Osteocyte (in vitro differentiated cells): Measurements from ENCODE around the gene TOP3B. TPM values are rescaled to one million over a fixed set of nuclear protein-coding genes. Genes with fewer than 3 reads are reported as not detected.
A peak's percentile ranks its signal among the peaks of the same experiment; 100 is the strongest.

Source experiments
- DNase-seq: peaks from one replicate; pipeline ENCODE4 v3.0.0; 2021; ENCODE audit warnings: mixed read lengths; ENCODE audit not compliant: unreplicated experiment; ENCODE audit errors: extremely low spot score
- H3K27ac Mint-ChIP-seq: one replicate; pipeline ENCODE4 v1.8.0; 2021; ENCODE audit warnings: mild to moderate bottlenecking, mixed read lengths; ENCODE audit not compliant: unreplicated experiment
- H3K27me3 Mint-ChIP-seq: one replicate; pipeline ENCODE4 v1.8.0; 2021; ENCODE audit warnings: mixed read lengths; ENCODE audit not compliant: unreplicated experiment
- H3K36me3 Mint-ChIP-seq: one replicate; pipeline ENCODE4 v1.8.0; 2021; ENCODE audit warnings: mixed read lengths; ENCODE audit not compliant: unreplicated experiment
- H3K4me1 Mint-ChIP-seq: one replicate; pipeline ENCODE4 v1.8.0; 2021; ENCODE audit warnings: mixed read lengths; ENCODE audit not compliant: unreplicated experiment
- H3K4me3 Mint-ChIP-seq: one replicate; pipeline ENCODE4 v1.8.0; 2021; ENCODE audit warnings: mild to moderate bottlenecking, moderate library complexity, mixed read lengths; ENCODE audit not compliant: unreplicated experiment
- H3K9me3 Mint-ChIP-seq: one replicate; pipeline ENCODE4 v1.8.0; 2021; ENCODE audit warnings: mixed read lengths; ENCODE audit not compliant: unreplicated experiment
- total RNA-seq: library from RNA; stranded (reverse); gene quantifications from 2 replicates; pipeline ENCODE4 v1.2.1, GENCODE V29; 2021
- TF ChIP-seq, protein P1 (sequence below): fragments of 200-600 bp; sonication (generic); IDR thresholded peaks from 2 replicates; pipeline ENCODE4 v1.5.0; 2021; ENCODE audit warnings: antibody characterized with exemption, mild to moderate bottlenecking, moderate library complexity

The TOP3B gene
- total RNA-seq, 1 donor from 2014 or later: 46.0 TPM

DNA sequence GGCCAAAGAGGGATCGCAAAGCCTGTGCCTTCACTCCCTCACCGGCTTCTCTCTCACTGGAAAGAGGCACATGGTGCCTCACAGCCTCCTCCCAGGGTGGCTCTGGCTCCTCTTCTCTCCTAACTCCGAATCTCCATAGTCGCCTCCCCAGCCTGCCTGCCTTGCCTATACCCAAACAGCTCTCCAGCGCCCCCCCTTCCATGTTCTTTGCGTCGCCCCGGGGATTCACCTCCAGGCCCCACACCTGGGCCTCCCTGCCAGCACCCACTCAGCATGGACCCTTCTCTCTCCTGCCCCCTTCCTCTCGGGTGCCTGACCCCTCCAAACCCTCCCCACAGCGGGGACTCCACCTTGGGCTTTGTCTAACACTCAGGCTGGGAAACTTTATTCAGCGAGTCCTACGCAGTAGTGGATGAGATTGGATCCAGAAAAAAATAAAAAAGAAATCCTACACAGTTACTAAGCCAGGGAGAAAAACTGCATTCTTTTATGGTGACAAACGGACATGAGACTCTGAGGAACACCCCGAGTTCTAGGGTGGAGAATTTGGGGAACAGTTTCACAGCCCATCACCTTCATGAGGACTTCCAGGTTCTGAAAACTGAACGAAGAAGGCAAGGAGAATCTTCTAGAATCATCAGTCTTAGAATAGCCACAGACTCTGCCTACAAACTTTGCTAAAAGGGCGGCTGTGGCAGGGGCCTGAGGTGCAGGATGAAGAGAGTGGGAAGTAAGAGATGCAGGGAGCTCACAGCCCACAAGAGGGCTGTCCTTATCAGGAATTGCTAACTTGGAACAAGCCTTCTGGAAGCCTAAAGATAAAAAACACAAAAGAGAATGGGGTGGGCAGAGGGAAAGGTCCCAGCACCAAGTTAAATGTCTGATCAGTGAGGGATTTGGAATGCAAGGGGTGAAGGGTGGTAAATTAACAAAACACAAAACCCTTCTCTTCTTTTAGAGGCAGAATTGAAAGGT is 35.3 kb downstream of the TOP3B start:
- no peak for DNase-seq
- peak overlapping the region; percentile 59 for H3K27ac Mint-ChIP-seq
- H3K4me3 Mint-ChIP-seq: no peak overlapping the region
- no peaks in the 10 kb centered on the region for H3K27me3 Mint-ChIP-seq
- peaks cover 41% of the 10 kb centered on the region for H3K4me1 Mint-ChIP-seq
- H3K36me3 Mint-ChIP-seq: peaks cover 10% of the 10 kb centered on the region
- no peaks in the 10 kb centered on the region for H3K9me3 Mint-ChIP-seq
- TF ChIP-seq, protein P1, sequence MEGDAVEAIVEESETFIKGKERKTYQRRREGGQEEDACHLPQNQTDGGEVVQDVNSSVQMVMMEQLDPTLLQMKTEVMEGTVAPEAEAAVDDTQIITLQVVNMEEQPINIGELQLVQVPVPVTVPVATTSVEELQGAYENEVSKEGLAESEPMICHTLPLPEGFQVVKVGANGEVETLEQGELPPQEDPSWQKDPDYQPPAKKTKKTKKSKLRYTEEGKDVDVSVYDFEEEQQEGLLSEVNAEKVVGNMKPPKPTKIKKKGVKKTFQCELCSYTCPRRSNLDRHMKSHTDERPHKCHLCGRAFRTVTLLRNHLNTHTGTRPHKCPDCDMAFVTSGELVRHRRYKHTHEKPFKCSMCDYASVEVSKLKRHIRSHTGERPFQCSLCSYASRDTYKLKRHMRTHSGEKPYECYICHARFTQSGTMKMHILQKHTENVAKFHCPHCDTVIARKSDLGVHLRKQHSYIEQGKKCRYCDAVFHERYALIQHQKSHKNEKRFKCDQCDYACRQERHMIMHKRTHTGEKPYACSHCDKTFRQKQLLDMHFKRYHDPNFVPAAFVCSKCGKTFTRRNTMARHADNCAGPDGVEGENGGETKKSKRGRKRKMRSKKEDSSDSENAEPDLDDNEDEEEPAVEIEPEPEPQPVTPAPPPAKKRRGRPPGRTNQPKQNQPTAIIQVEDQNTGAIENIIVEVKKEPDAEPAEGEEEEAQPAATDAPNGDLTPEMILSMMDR: peak; percentile 58

DNA sequence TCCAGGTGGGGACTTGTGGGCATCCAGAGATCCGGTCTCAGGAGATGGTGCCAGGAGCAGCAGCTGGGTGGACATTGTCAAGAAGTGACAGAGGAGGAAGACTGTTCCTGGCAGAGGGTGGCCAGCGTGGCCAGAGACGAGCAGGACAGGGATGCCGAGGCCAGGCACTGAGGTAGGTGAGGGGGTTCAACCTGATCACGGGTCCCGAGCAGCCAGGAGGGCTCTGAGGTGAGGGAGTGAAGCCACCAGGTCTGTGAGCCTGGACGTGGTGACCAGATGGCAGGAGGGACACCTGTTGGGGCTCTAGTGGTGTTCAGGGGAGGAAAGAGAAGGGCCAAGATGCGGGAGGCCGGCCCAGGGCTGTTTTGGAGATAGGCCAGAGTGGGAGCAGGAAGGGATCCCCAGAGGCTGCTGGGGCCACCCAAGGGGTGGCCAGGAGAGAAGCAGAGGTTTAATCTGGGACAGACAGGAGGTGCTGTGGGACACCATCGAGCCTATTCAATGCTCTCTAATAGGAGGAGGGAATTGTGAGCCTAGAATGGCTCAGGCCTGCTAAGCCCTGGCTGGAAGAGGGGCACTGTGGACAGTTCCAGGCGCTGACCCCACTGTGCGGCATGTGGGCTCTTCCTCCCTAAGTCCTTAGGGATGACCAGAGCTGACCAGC is 36.2 kb downstream of the TOP3B start:
- peaks cover 10% of the 10 kb centered on the region for H3K36me3 Mint-ChIP-seq
- no peak for DNase-seq
- H3K4me3 Mint-ChIP-seq: no peak overlapping the region
- peaks cover 43% of the 10 kb centered on the region for H3K4me1 Mint-ChIP-seq
- no peaks in the 10 kb centered on the region for H3K9me3 Mint-ChIP-seq
- no peaks in the 10 kb centered on the region for H3K27me3 Mint-ChIP-seq
- no peak overlapping the region for H3K27ac Mint-ChIP-seq
- TF ChIP-seq, protein P1: no peak

DNA sequence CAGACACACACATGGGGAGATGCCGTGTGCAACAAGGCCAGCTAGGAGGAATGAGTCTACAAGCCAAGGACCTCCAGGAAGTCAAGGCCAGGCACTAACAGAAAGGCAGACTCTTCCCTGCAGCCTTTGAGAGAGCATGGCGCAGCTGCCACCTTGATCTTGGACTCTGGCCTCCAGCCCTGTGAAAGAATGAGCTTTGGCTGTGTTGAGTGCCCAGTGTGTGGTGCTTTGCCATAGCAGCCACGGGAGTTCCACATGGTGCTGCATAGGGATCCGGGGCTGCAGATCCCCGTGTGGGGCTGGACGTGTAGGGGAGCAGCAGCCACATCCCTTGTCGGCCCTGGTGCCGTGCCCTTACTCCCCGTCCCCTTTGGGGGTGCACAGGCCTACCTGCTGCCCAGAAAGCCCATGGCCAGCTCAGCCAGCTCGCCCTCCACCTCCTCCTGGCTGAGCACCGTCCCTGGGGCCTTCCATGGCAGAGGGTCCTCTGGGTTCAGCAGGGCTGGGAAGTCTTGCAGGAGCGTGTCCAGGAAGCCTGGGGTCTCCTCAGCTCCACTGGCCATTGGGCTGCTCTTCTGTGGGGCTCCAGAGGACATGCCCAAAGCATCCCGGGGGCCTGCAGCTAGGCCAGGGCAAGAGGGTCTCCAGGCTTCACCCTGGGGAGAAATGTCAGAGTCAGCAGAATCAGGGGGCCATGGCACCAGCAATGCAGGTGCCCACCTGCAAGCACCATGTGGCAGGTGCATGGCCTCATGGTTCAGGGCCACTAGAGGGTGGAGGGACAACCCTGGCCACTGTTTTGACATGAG is 36.9 kb downstream of the TOP3B start:
- no peak overlapping the region for H3K4me3 Mint-ChIP-seq

DNA sequence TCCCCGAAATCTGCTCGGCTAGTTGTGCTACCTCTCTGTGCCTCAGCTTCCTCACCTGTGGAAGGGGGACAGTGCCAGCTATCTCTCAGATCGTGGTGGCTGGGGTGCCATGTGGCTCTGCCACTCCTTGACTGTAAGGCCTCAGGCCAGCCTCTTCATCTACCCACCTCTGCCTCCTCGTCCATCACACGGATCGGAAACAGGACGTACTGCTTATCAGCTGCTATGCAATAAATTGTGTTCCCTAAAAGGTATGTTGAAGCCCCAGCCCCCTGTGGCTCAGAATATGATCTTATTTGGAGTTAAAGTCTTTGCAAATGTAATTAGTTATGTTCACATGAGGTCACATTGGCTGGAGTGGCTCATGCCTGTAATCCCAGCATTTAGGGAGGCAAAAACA is 37.7 kb downstream of the TOP3B start:
- no peak for DNase-seq
- H3K36me3 Mint-ChIP-seq: peaks cover 10% of the 10 kb centered on the region
- TF ChIP-seq, protein P1: no peak
- no peak overlapping the region for H3K27ac Mint-ChIP-seq
- no peaks in the 10 kb centered on the region for H3K27me3 Mint-ChIP-seq
- H3K4me1 Mint-ChIP-seq: peaks cover 55% of the 10 kb centered on the region
- no peaks in the 10 kb centered on the region for H3K9me3 Mint-ChIP-seq
- H3K4me3 Mint-ChIP-seq: no peak overlapping the region

More for the DNA sequence above, 36.9 kb downstream of the TOP3B start:
- H3K36me3 Mint-ChIP-seq: peaks cover 10% of the 10 kb centered on the region
- H3K9me3 Mint-ChIP-seq: no peaks in the 10 kb centered on the region
- DNase-seq: no peak
- no peaks in the 10 kb centered on the region for H3K27me3 Mint-ChIP-seq
- H3K27ac Mint-ChIP-seq: no peak overlapping the region
- H3K4me1 Mint-ChIP-seq: peaks cover 47% of the 10 kb centered on the region
- TF ChIP-seq, protein P1: no peak
